GM21423 (cell line): Measurements from ENCODE around the gene SERINC2.
A peak's percentile ranks its signal among the peaks of the same experiment; 100 is the strongest.

Experiments
- ATAC-seq: cut with Tn5 transposase; IDR thresholded peaks from one replicate; pipeline ENCODE4 v1.9.1; 2021; ENCODE audit warnings: mild to moderate bottlenecking, moderate library complexity; ENCODE audit not compliant: unreplicated experiment

The SERINC2 gene

GRCh38 chr1:31412205-31412604 is 808 bp upstream of the SERINC2 start:
- ATAC-seq: no peak

- ATAC-seq: no peak
Observed at GRCh38 chr1:31413405-31414001, 490 bp downstream of the SERINC2 start.

- ATAC-seq: no peak
Observed at GRCh38 chr1:31414980-31415370, 2.0 kb downstream of the SERINC2 start.

- no peak for ATAC-seq
Observed at GRCh38 chr1:31415658-31416057, 2.6 kb downstream of the SERINC2 start.

GRCh38 chr1:31416101-31416736 is 3.2 kb downstream of the SERINC2 start:
- no peak for ATAC-seq

GRCh38 chr1:31417148-31417547 is 4.1 kb downstream of the SERINC2 start:
- no peak for ATAC-seq

GRCh38 chr1:31418626-31419323 is 5.8 kb downstream of the SERINC2 start:
- ATAC-seq: no peak

GRCh38 chr1:31420716-31421115 is 7.7 kb downstream of the SERINC2 start:
- no peak for ATAC-seq

- ATAC-seq: no peak
Observed at GRCh38 chr1:31421371-31422040, 8.5 kb downstream of the SERINC2 start.

GRCh38 chr1:31422505-31423319 is 9.7 kb downstream of the SERINC2 start:
- ATAC-seq: peak; percentile 32

GRCh38 chr1:31423418-31423947 is 10.5 kb downstream of the SERINC2 start:
- peak; percentile 91 for ATAC-seq

GRCh38 chr1:31424568-31424967 is 11.6 kb downstream of the SERINC2 start:
- no peak for ATAC-seq

GRCh38 chr1:31425301-31426081 is 12.5 kb downstream of the SERINC2 start:
- no peak for ATAC-seq

- no peak for ATAC-seq
Observed at GRCh38 chr1:31426249-31426922, 13.4 kb downstream of the SERINC2 start.

GRCh38 chr1:31427322-31427721 is 14.3 kb downstream of the SERINC2 start:
- ATAC-seq: no peak

- no peak for ATAC-seq
Observed at GRCh38 chr1:31428436-31429221, 15.6 kb downstream of the SERINC2 start.

- ATAC-seq: no peak
Observed at GRCh38 chr1:31429583-31429982, 16.6 kb downstream of the SERINC2 start.
